WTC11 (cell line): ENCODE data around the gene XDH.

Source experiments
- MLX ChIP-seq: sonication (generic); formaldehyde crosslinking; IDR thresholded peaks from 2 replicates; pipeline ENCODE4 v1.8.1; 2023; ENCODE audit warnings: mild to moderate bottlenecking, missing genetic modification reagents, moderate library complexity
- ZNF232 ChIP-seq: sonication (generic); formaldehyde crosslinking; IDR thresholded peaks from 2 replicates; pipeline ENCODE4 v1.8.0; 2022; ENCODE audit warnings: mild to moderate bottlenecking, missing genetic modification reagents

GRCh38 chr2:31331156-31331555 lies 83.4 kb downstream of the XDH start:
- TF ChIP-seq ZNF232 (CRISPR knock-in tag) (no peak), MLX (CRISPR knock-in tag) (no peak)
